DMS79 (cell line): ENCODE data around the gene C10orf90.

Experiments
- DNase-seq: peaks from one replicate; lab custom pipeline; 2025; lab: John Stamatoyannopoulos, UW

The C10orf90 gene

GRCh38 chr10:126632705-126633104 lies 37.8 kb downstream of the C10orf90 start:
- DNase-seq, result no peak

GRCh38 chr10:126629925-126630624 lies 40.4 kb downstream of the C10orf90 start:
- DNase-seq, result no peak

GRCh38 chr10:126628746-126629145 lies 41.7 kb downstream of the C10orf90 start:
- DNase-seq, result no peak

GRCh38 chr10:126621846-126622245 lies 48.6 kb downstream of the C10orf90 start:
- no peak for DNase-seq

GRCh38 chr10:126618466-126618865 lies 52.0 kb downstream of the C10orf90 start:
- DNase-seq, result no peak

GRCh38 chr10:126617733-126618132 lies 52.8 kb downstream of the C10orf90 start:
- no peak for DNase-seq

GRCh38 chr10:126617208-126617607 lies 53.3 kb downstream of the C10orf90 start:
- DNase-seq, result no peak

GRCh38 chr10:126616737-126617136 lies 53.8 kb downstream of the C10orf90 start:
- DNase-seq, result no peak

GRCh38 chr10:126611303-126611702 lies 59.2 kb downstream of the C10orf90 start:
- no peak for DNase-seq

- no peak for DNase-seq
Observed at GRCh38 chr10:126609566-126609965, 60.9 kb downstream of the C10orf90 start.

GRCh38 chr10:126599949-126600682 lies 70.4 kb downstream of the C10orf90 start:
- DNase-seq, result no peak

- no peak for DNase-seq
Observed at GRCh38 chr10:126598009-126598408, 72.5 kb downstream of the C10orf90 start.

GRCh38 chr10:126597211-126597610 lies 73.3 kb downstream of the C10orf90 start:
- DNase-seq, result no peak

- no peak for DNase-seq
Observed at GRCh38 chr10:126596472-126597016, 73.9 kb downstream of the C10orf90 start.

- no peak for DNase-seq
Observed at GRCh38 chr10:126595160-126595559, 75.3 kb downstream of the C10orf90 start.

GRCh38 chr10:126593968-126594701 lies 76.4 kb downstream of the C10orf90 start:
- no peak for DNase-seq

- DNase-seq, result no peak
Observed at GRCh38 chr10:126592901-126593300, 77.6 kb downstream of the C10orf90 start.

- no peak for DNase-seq
Observed at GRCh38 chr10:126588024-126588423, 82.5 kb downstream of the C10orf90 start.

GRCh38 chr10:126586878-126587277 lies 83.6 kb downstream of the C10orf90 start:
- DNase-seq, result no peak

- DNase-seq, result no peak
Observed at GRCh38 chr10:126586128-126586527, 84.4 kb downstream of the C10orf90 start.

GRCh38 chr10:126585249-126586017 lies 85.1 kb downstream of the C10orf90 start:
- no peak for DNase-seq

- no peak for DNase-seq
Observed at GRCh38 chr10:126584836-126585235, 85.7 kb downstream of the C10orf90 start.
